B cell (primary cell): ENCODE data around the gene NR5A1. TPM values are rescaled to one million over a fixed set of nuclear protein-coding genes. Genes with fewer than 3 reads are reported as not detected.

ENCODE experiments used
- ATAC-seq: fragments of 200-7000 bp; cut with Tn5 transposase; one replicate; pipeline ENCODE4 v1.10.0; 2021; ENCODE audit warnings: low read depth, mild to moderate bottlenecking, moderate number of reproducible peaks, moderate library complexity
- CTCF ChIA-PET: fragments of 350-600 bp; sonication (Branson Sonifier 250); formaldehyde crosslinking; loops from one replicate; lab custom pipeline; 2021; ENCODE audit warnings: antibody characterized with exemption, inconsistent platforms; lab: Charles Lee
- POLR2A ChIA-PET: fragments of 350-600 bp; sonication (Branson Sonifier 250); formaldehyde crosslinking; loops from one replicate; lab custom pipeline; 2021; ENCODE audit warnings: antibody characterized with exemption; lab: Charles Lee
- DNase-seq: peaks from one replicate; pipeline ENCODE4 v3.0.0; 2013
- H2AFZ ChIP-seq: 2 replicates; pipeline ENCODE4 v1.6.1; 2012; ENCODE audit warnings: mild to moderate bottlenecking, low read depth, low read length; ENCODE audit not compliant: insufficient read depth, poor library complexity, severe bottlenecking
- H3K27ac ChIP-seq, 2 donors: 1 replicate in 1 of 2; 2 replicates in 1 of 2; pipeline ENCODE4 v1.5.1; 2012 to 2013; ENCODE audit warnings: low read length in 2 of 2, mild to moderate bottlenecking in 2 of 2, moderate library complexity in 1 of 2
- H3K27me3 ChIP-seq, 4 experiments: fragments of 200-600 bp in 1 of 4; sonication (generic) in 1 of 4; replicated peaks in 1 of 4; 1 replicate in 2 of 4; 2 replicates in 2 of 4; pipeline versions ENCODE4 v1.6.1 to v1.7.0; 2013 to 2016; ENCODE audit warnings: low read length in 3 of 4, mild to moderate bottlenecking in 2 of 4, mixed read lengths in 1 of 4, moderate library complexity in 1 of 4; ENCODE audit not compliant: insufficient read depth in 4 of 4, control insufficient read depth in 3 of 4; ENCODE audit errors: control extremely low read depth in 1 of 4
- H3K36me3 ChIP-seq, 2 experiments: replicated peaks in 1 of 2; 1 replicate in 1 of 2; 2 replicates in 1 of 2; pipeline versions ENCODE4 v1.6.1 to v1.7.1; 2013; ENCODE audit warnings: low read length in 1 of 2; ENCODE audit not compliant: insufficient read depth in 2 of 2, control insufficient read depth in 1 of 2; ENCODE audit errors: control extremely low read depth in 1 of 2, extremely low read depth in 1 of 2
- H3K4me1 ChIP-seq, 2 donors: fragments of 200-600 bp in 1 of 2; sonication (generic) in 1 of 2; 1 replicate in 1 of 2; 2 replicates in 1 of 2; pipeline versions ENCODE4 v1.5.1 to v1.6.1; 2013 to 2017; ENCODE audit warnings: low read length in 2 of 2; ENCODE audit not compliant: control insufficient read depth in 2 of 2, insufficient read depth in 2 of 2
- H3K4me2 ChIP-seq: replicated peaks from 2 replicates; pipeline ENCODE3; 2012; ENCODE audit warnings: mild to moderate bottlenecking, low read depth, low read length; ENCODE audit not compliant: poor library complexity, severe bottlenecking
- H3K4me3 ChIP-seq, 5 experiments: fragments of 200-600 bp in 1 of 5; sonication (generic) in 1 of 5; 1 replicate in 3 of 5; 2 replicates in 2 of 5; pipeline versions ENCODE4 v1.5.1 to v1.7.0; 2011 to 2016; ENCODE audit warnings: low read length in 4 of 5, mild to moderate bottlenecking in 4 of 5, low read depth in 2 of 5, control low read depth in 1 of 5, moderate library complexity in 1 of 5; ENCODE audit not compliant: insufficient read depth in 1 of 5; ENCODE audit errors: control extremely low read depth in 1 of 5, extremely low read depth in 1 of 5
- H3K79me2 ChIP-seq: fragments of 200-600 bp; sonication (generic); one replicate; pipeline ENCODE4 v1.6.0; 2016; ENCODE audit warnings: low read length; ENCODE audit not compliant: control insufficient read depth, insufficient read depth
- H3K9ac ChIP-seq: fragments of 200-600 bp; sonication (generic); 2 replicates; pipeline ENCODE4 v1.6.1; 2017; ENCODE audit warnings: mild to moderate bottlenecking, low read length, moderate library complexity
- H3K9me3 ChIP-seq, 3 donors: one replicate each; pipeline versions ENCODE4 v1.6.1 to v1.7.1; 2013; ENCODE audit warnings: low read length in 2 of 3; ENCODE audit not compliant: control insufficient read depth in 2 of 3, insufficient read depth in 1 of 3; ENCODE audit errors: control extremely low read depth in 1 of 3
- H4K20me1 ChIP-seq: 2 replicates; pipeline ENCODE4 v1.6.0; 2012; ENCODE audit warnings: mild to moderate bottlenecking, low read length; ENCODE audit not compliant: insufficient read depth, control insufficient read depth, poor library complexity, severe bottlenecking
- H3K27ac Mint-ChIP-seq: one replicate; pipeline ENCODE4 v1.8.0; 2021; ENCODE audit warnings: mixed read lengths
- H3K27me3 Mint-ChIP-seq: one replicate; pipeline ENCODE4 v1.8.0; 2021; ENCODE audit warnings: mixed read lengths
- H3K4me1 Mint-ChIP-seq: one replicate; pipeline ENCODE4 v1.8.0; 2021; ENCODE audit warnings: mixed read lengths
- H3K4me3 Mint-ChIP-seq: one replicate; pipeline ENCODE4 v1.8.0; 2021; ENCODE audit warnings: mixed read lengths
- H3K9me3 Mint-ChIP-seq: one replicate; pipeline ENCODE4 v1.8.0; 2022; ENCODE audit warnings: mixed read lengths; ENCODE audit not compliant: insufficient read depth
- EZH2 ChIP-seq: IDR thresholded peaks from 2 replicates; pipeline ENCODE4 v1.6.1; 2012; ENCODE audit warnings: borderline replicate concordance, low read depth, mild to moderate bottlenecking, moderate library complexity, low read length; ENCODE audit not compliant: insufficient read depth, poor library complexity, severe bottlenecking
- WGBS: methylation state at CpG from one replicate; pipeline ENCODE4 v1.1.5; 2013; ENCODE audit warnings: missing lambda C conversion rate; ENCODE audit not compliant: insufficient coverage; 5-methylcytosine and 5-hydroxymethylcytosine counted together
- intact Hi-C: fragments of 100-400 bp; cut with micrococcal nuclease; formaldehyde crosslinking; loops from one replicate; pipeline ENCODE4 v1.10.0; 2022
- polyA plus RNA-seq: library from polyadenylated mRNA; depleted of rRNA; stranded (reverse); fragments of >200 nt; gene quantifications from 2 replicates; pipeline ENCODE4 v1.2.3, GENCODE V29; 2012
- total RNA-seq, 2 donors: library from RNA; stranded (reverse); fragments of 120-200 nt in 1 of 2; gene quantifications; 1 replicate in 1 of 2; 2 replicates in 1 of 2; pipeline versions ENCODE4 v1.2.3 to v1.2.4, GENCODE V29; 2013 to 2022
- TF ChIP-seq, protein P1 (sequence below): fragments of 200-600 bp; IDR thresholded peaks from one replicate; pipeline ENCODE4 v1.8.0; 2022; ENCODE audit warnings: antibody characterized with exemption, mild to moderate bottlenecking

The NR5A1 gene
- total and polyA plus RNA-seq, 2 donors (not counting 1 experiment from before 2014, with no cell fraction given) = not detected

DNA sequence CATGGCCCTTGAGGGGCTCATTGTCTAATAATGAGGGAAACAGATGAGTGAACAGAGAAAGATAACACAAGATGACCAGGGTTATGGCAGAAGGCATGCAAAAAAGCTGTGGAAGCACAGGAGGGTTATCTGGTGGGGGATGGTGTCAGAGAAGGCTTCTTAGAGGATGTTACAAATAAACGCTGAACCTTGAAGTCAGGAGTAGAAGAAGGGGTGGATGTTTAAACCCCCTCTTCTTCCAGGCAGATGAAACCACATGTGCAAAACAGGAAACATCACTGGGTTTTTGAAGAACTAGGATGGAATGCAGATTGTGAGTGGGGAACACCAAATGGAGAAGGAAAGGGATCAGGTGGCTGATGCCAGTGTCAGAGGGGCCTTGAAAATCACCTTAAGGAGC lies 41.8 kb upstream of the NR5A1 start:
- Histone ChIP-seq H3K9me3 (no peaks in the 10 kb centered on the region), H3K27ac (no peak overlapping the region), H3K9ac (no peak overlapping the region), H4K20me1 (no peaks in the 10 kb centered on the region), H3K4me2 (no peak overlapping the region), H3K4me3 (no peak overlapping the region), H3K4me1 (no peaks in the 10 kb centered on the region), H2AFZ (no peak overlapping the region), H3K79me2 (no peaks in the 10 kb centered on the region), H3K36me3 (no peaks in the 10 kb centered on the region), H3K27me3 (no peaks in the 10 kb centered on the region)
- no peak for DNase-seq
- ChIA-PET CTCF (no interaction called here), POLR2A (no interaction called here)
- H3K27me3 Mint-ChIP-seq = no peaks in the 10 kb centered on the region
- no peaks in the 10 kb centered on the region for H3K4me1 Mint-ChIP-seq
- no peaks in the 10 kb centered on the region for H3K9me3 Mint-ChIP-seq
- no peak overlapping the region for H3K27ac Mint-ChIP-seq
- no peak for ATAC-seq
- H3K4me3 Mint-ChIP-seq = no peak overlapping the region
- TF ChIP-seq, protein P1, sequence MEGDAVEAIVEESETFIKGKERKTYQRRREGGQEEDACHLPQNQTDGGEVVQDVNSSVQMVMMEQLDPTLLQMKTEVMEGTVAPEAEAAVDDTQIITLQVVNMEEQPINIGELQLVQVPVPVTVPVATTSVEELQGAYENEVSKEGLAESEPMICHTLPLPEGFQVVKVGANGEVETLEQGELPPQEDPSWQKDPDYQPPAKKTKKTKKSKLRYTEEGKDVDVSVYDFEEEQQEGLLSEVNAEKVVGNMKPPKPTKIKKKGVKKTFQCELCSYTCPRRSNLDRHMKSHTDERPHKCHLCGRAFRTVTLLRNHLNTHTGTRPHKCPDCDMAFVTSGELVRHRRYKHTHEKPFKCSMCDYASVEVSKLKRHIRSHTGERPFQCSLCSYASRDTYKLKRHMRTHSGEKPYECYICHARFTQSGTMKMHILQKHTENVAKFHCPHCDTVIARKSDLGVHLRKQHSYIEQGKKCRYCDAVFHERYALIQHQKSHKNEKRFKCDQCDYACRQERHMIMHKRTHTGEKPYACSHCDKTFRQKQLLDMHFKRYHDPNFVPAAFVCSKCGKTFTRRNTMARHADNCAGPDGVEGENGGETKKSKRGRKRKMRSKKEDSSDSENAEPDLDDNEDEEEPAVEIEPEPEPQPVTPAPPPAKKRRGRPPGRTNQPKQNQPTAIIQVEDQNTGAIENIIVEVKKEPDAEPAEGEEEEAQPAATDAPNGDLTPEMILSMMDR = no peak
- TF ChIP-seq EZH2 = no peak
- no CpG with 5 or more reads among the region's 1 CpG for WGBS
- intact Hi-C loops = no loop called here

DNA sequence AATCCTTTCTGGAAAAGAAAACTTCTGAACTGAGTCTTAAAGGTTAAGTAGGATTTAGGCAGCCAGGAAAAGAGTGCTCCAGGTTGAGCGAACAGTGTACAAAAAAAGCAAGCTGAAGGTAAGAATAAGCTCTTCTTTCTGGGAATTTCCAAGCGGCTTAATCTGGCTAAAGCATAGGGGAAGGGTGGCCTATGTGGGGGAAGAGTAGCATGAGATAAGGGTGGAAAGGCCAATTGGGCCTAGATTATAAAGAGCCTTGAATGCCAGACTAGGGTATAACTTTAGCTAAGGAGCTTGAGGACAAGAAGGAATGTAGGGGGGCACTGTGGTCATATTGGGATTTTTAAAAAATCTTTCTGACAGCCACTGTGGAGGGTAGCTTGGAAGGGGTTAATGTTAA lies 37.3 kb upstream of the NR5A1 start:
- Histone ChIP-seq H2AFZ (no peak overlapping the region), H3K27ac (no peak overlapping the region), H3K9ac (no peak overlapping the region), H3K4me3 (no peak overlapping the region), H4K20me1 (no peaks in the 10 kb centered on the region), H3K27me3 (no peaks in the 10 kb centered on the region), H3K4me1 (no peaks in the 10 kb centered on the region), H3K9me3 (no peaks in the 10 kb centered on the region), H3K4me2 (no peak overlapping the region), H3K36me3 (no peaks in the 10 kb centered on the region), H3K79me2 (no peaks in the 10 kb centered on the region)
- ATAC-seq (no peak), DNase-seq (no peak)
- H3K4me3 Mint-ChIP-seq = no peak overlapping the region
- H3K9me3 Mint-ChIP-seq = no peaks in the 10 kb centered on the region
- no peak overlapping the region for H3K27ac Mint-ChIP-seq
- 100% methylated on average over 2 of the region's 2 CpGs for WGBS
- ChIA-PET POLR2A (no interaction called here), CTCF (interaction anchor here (1.5 to 3.6 kb wide), 2 partner anchors 8 to 9 kb away, joined by 3 to 22 read pairs; no protein-coding TSS in a partner anchor)
- no peaks in the 10 kb centered on the region for H3K27me3 Mint-ChIP-seq
- intact Hi-C loops = no loop called here
- H3K4me1 Mint-ChIP-seq = no peaks in the 10 kb centered on the region
- TF ChIP-seq EZH2 = no peak
- TF ChIP-seq, protein P1 = no peak
